Vagina (tissue), 2 donors: ENCODE data around the gene CYSRT1. TPM values are rescaled to one million over a fixed set of nuclear protein-coding genes. Genes with fewer than 3 reads are reported as not detected.

Experiments
- DNase-seq, 2 donors: peaks; one replicate each; pipeline ENCODE4 v3.0.0-alpha.2; 2017; ENCODE audit errors: extremely low spot score in 2 of 2
- H3K27ac ChIP-seq: fragments of 200-600 bp; sonication (generic); one replicate; pipeline ENCODE4 v1.5.1; 2019
- H3K27me3 ChIP-seq: fragments of 200-600 bp; sonication (generic); one replicate; pipeline ENCODE4 v1.5.1; 2019
- H3K36me3 ChIP-seq, 2 donors: fragments of 200-600 bp; sonication (generic); one replicate each; pipeline ENCODE4 v1.5.1; 2017 to 2019
- H3K4me1 ChIP-seq: fragments of 200-600 bp; sonication (generic); one replicate; pipeline ENCODE4 v1.5.1; 2019
- H3K4me3 ChIP-seq, 2 donors: fragments of 200-600 bp; sonication (generic); 1 replicate in 1 of 2; 2 replicates in 1 of 2; pipeline ENCODE4 v1.5.1; 2016 to 2019
- H3K9me3 ChIP-seq: fragments of 200-600 bp; sonication (generic); one replicate; pipeline ENCODE4 v1.5.1; 2019
- CTCF ChIP-seq, 3 experiments: fragments of 450-650 bp in 2 of 3; fragments of 200-600 bp in 1 of 3; sonication (generic) in 1 of 3; IDR thresholded peaks; one replicate each; pipeline ENCODE4 v1.5.1; 2017 to 2019; ENCODE audit warnings: antibody characterized with exemption in 3 of 3, mild to moderate bottlenecking in 2 of 3, moderate library complexity in 2 of 3
- POLR2A ChIP-seq, 2 donors: fragments of 450-650 bp; IDR thresholded peaks; one replicate each; pipeline ENCODE4 v1.6.1; 2017; ENCODE audit warnings: antibody characterized with exemption in 2 of 2, mild to moderate bottlenecking in 2 of 2, moderate library complexity in 2 of 2
- POLR2AphosphoS5 ChIP-seq, 2 donors: sonication (generic); formaldehyde crosslinking; IDR thresholded peaks; one replicate each; pipeline ENCODE4 v1.9.0; 2017; ENCODE audit warnings: antibody characterized with exemption in 2 of 2, mild to moderate bottlenecking in 2 of 2, low read depth in 1 of 2; ENCODE audit not compliant: insufficient read depth in 1 of 2
- intact Hi-C: fragments of 100-400 bp; cut with DNase I; formaldehyde crosslinking; loops from one replicate; pipeline ENCODE4 v1.15.1; 2023
- total RNA-seq: library from RNA; depleted of rRNA; stranded (reverse); fragments of >200 nt; gene quantifications from one replicate; pipeline ENCODE4 v1.2.3, GENCODE V29; 2016

The CYSRT1 gene
- total RNA-seq, 1 donor from 2014 or later: 24.3 TPM

DNA sequence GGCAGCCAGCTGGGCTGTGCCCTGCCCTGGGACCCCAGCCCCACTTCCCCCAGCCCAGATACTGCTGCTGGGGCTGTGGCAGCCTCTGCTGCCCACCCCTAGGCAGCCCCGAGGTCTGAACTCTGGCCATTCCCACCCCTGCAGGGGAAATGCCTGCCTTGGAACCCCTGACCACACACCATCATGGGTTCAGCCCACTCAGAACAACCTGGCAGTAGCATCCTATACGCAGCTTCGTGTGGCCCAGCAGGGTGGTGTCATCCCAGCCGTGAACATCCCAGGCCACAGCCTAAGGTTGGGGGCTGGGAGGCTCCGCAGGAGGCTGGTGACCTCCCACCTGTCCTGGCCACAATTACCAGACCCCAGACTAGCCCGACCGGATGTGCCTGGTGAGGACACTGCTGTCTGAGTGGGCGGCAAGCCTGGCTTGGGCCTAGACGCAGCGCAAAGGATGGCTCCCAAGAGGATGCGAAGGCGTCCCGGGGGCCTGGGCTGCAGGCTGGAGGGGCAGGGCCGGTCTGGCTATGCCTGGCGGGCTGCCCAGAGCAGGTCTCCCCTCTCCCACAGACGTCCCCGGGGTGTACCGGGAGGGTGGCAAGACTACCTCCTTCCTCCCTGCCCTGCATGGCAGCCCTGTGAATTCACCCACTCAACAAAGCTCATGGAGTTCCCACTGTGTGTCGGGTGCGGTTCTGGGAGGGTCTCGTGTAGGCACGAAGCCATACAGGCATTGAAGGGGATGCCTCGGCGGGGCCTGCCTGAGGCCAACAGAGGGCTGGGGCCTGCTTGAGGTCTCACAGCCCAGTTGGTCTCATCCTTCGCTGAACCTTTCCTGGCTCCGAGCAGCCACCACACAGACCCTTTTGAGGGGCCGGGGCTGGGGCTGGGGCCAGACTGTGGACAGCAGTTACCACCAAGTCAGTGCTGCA is 4.3 kb downstream of the CYSRT1 start:
- DNase-seq: no peak
- H3K27me3 ChIP-seq: peaks cover 4% of the 10 kb centered on the region

DNA sequence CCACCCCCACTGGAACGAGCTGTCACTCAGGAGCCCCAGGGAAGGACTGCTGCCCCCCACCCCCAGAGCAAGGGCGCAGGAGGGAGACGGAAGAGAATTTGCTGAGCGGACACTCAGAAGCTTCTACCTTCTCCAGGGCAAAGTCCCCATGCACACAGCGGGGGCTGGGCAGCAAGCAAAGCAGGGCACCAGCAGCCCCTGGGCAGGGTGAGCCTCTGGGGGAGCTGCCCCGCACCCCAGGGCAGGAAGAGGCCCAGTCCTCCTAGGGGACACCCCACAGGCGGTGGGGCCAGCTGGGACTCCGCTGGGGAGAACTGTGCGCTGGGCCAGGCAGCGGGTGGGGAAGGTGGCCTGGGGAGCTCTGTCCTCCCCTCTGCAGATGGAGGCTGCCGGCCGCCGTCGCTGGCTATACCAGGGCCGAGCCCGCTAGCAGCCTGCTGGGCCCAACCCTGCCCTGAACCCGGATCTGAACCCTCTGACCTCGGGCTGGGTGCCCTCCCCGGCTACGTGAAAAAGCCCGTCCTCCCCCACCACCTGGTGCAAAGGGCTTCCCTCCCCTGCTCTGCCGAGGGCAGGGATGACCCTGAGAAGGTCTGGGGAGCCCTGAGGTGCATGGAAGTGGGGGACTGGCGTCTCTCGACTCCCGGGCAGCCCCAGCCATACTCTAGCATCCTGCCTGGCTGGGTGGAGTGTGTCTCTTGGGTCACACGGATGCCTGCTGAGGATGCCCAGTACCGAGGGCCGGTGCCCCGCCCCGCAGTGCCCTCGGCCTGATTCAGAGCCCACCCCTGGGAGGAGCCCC is 5.1 kb downstream of the CYSRT1 start:
- H3K27ac ChIP-seq: no peak overlapping the region
- DNase-seq: no peak
- H3K9me3 ChIP-seq: no peaks in the 10 kb centered on the region
- no peak overlapping the region for H3K4me3 ChIP-seq
- H3K4me1 ChIP-seq: peaks cover 11% of the 10 kb centered on the region
- no peak for TF ChIP-seq CTCF (IDR thresholded peaks at IDR 0.05)
- TF ChIP-seq POLR2AphosphoS5 (IDR thresholded peaks at IDR 0.05; ENCODE audit: insufficient read depth in 1 of 2, low read depth in 1 of 2): no peak
- no peak for TF ChIP-seq POLR2A (IDR thresholded peaks at IDR 0.05)
- intact Hi-C loops: loop anchor here (5.0 kb wide), 2 partner anchors 38 to 127 kb away; no protein-coding TSS in a partner anchor
- H3K27me3 ChIP-seq: peaks cover 4% of the 10 kb centered on the region
- no peaks in the 10 kb centered on the region for H3K36me3 ChIP-seq

More for the DNA sequence above, 4.3 kb downstream of the CYSRT1 start:
- peaks cover 14% of the 10 kb centered on the region for H3K4me1 ChIP-seq
- intact Hi-C loops: loop anchor here (5.0 kb wide), 2 partner anchors 37 to 128 kb away; no protein-coding TSS in a partner anchor
- no peaks in the 10 kb centered on the region for H3K9me3 ChIP-seq
- no peak overlapping the region for H3K4me3 ChIP-seq
- H3K36me3 ChIP-seq: no peaks in the 10 kb centered on the region
- TF ChIP-seq POLR2AphosphoS5 (IDR thresholded peaks at IDR 0.05; ENCODE audit: insufficient read depth in 1 of 2, low read depth in 1 of 2) (no peak), POLR2A (IDR thresholded peaks at IDR 0.05) (no peak), CTCF (IDR thresholded peaks at IDR 0.05) (no peak)
- no peak overlapping the region for H3K27ac ChIP-seq

DNA sequence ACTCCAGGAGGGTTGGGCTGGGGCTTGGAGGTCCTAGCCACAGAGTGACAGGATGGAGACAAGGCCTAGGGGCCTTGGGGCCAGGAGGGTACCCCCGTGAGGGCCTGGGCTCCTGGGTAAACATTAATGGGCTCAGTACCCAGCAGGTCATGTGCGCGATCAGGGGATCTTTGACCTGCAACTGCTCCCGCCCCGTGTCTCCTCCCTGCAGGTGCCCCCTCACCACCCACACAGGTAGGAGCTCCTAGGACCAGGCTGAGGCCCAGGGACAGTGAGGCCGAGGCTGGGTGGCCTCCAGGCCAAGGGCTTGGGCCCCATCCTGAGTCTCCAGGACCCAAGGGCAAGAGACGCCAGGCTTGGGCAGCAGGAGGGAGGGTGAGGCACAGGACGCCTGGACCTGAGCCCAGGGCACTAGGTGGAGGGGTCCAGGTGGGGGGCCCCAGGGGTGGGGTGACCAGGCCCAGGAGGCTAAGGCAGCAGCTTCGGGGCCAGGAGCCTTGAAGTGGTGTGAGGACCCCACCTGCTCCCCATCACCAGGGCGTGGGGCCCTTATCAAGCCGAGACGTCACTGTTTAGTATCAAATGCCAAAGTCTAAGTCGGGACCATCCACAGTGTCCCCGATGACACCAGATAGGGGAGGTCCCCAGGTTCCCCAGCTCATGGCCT is 5.9 kb downstream of the CYSRT1 start, which contains the start of gene SLC34A3:
Gene SLC34A3 (plus strand): TSS at position 197 of the 667 bp plus-strand sequence. CDS start 802 bp downstream, outside the sequence.
- Histone ChIP-seq H3K36me3 (no peaks in the 10 kb centered on the region), H3K4me1 (peaks cover 15% of the 10 kb centered on the region), H3K9me3 (no peaks in the 10 kb centered on the region), H3K27ac (no peak within 1 kb of the TSS), H3K4me3 (no peak within 1 kb of the TSS), H3K27me3 (peaks cover 4% of the 10 kb centered on the region)
- no peak for DNase-seq
- TF ChIP-seq CTCF (IDR thresholded peaks at IDR 0.05) (no peak), POLR2A (IDR thresholded peaks at IDR 0.05) (no peak), POLR2AphosphoS5 (IDR thresholded peaks at IDR 0.05; ENCODE audit: insufficient read depth in 1 of 2, low read depth in 1 of 2) (no peak)
- intact Hi-C loops: no loop called here

GRCh38 chr9:137231372-137232039 is 6.5 kb downstream of the CYSRT1 start:
- Histone ChIP-seq H3K4me1 (peaks cover 22% of the 10 kb centered on the region), H3K27me3 (peaks cover 4% of the 10 kb centered on the region)

More at GRCh38 chr9:137231372-137232039, 6.5 kb downstream of the CYSRT1 start:
- intact Hi-C loops: no loop called here
- no peak overlapping the region for H3K27ac ChIP-seq
- no peak for TF ChIP-seq POLR2A (IDR thresholded peaks at IDR 0.05)
- TF ChIP-seq POLR2AphosphoS5 (IDR thresholded peaks at IDR 0.05; ENCODE audit: insufficient read depth in 1 of 2, low read depth in 1 of 2): no peak
- TF ChIP-seq CTCF (IDR thresholded peaks at IDR 0.05): no peak
- DNase-seq: no peak
- H3K4me3 ChIP-seq: no peak overlapping the region
- H3K9me3 ChIP-seq: no peaks in the 10 kb centered on the region
- H3K36me3 ChIP-seq: no peaks in the 10 kb centered on the region
